GM12878 (cell line): ENCODE data around the gene BMAL2. TPM values are rescaled to one million over a fixed set of nuclear protein-coding genes. Genes with fewer than 3 reads are reported as not detected.

Experiments used
- ATAC-seq: fragments of 200-7000 bp; cut with Tn5 transposase; 3 replicates; pipeline ENCODE4 v1.9.1; 2020; ENCODE audit warnings: mild to moderate bottlenecking, moderate library complexity
- BruUV-seq: library from RNA; stranded (reverse); fragments of 400-500 nt; replicated peaks from 2 replicates; lab custom pipeline; 2021; lab: Mats Ljungman, UMichigan
- CTCF ChIA-PET: fragments of 300-600 bp; sonication (Branson Sonifier 250); formaldehyde crosslinking; extraction: SDS; loops from one replicate; lab custom pipeline; 2021; ENCODE audit warnings: inconsistent platforms; lab: Yijun Ruan, JAX
- POLR2A ChIA-PET: fragments of 350-600 bp; formaldehyde crosslinking; extraction: SDS; loops from one replicate; lab custom pipeline; 2021; ENCODE audit warnings: inconsistent platforms; lab: Charles Lee
- RAD21 ChIA-PET: fragments of 300-600 bp; sonication (Branson Sonifier 250); formaldehyde crosslinking; loops from one replicate; lab custom pipeline; 2023; ENCODE audit warnings: antibody characterized with exemption; ENCODE audit not compliant: unreplicated experiment; lab: Charles Lee
- SMC1A ChIA-PET: fragments of 300-600 bp; sonication (Branson Sonifier 250); formaldehyde crosslinking; loops from one replicate; lab custom pipeline; 2023; ENCODE audit not compliant: unreplicated experiment, uncharacterized antibody; lab: Charles Lee
- DNase-seq: peaks from one replicate; pipeline ENCODE4 v3.0.0-alpha.2; 2011; ENCODE audit warnings: low read depth, low spot score
- FAIRE-seq: peaks from 3 replicates; lab custom pipeline; 2011; peaks lifted over from hg19 to GRCh38; lab: Jason Lieb, UNC
- H2AFZ ChIP-seq: 2 replicates; pipeline ENCODE4 v1.6.0; 2011; ENCODE audit warnings: low read depth, low read length, control low read depth; ENCODE audit not compliant: control insufficient read depth
- H3K27ac ChIP-seq: 2 replicates; pipeline ENCODE4 v1.5.1; 2011; ENCODE audit warnings: control low read depth; ENCODE audit not compliant: control insufficient read depth, insufficient read depth
- H3K27me3 ChIP-seq, 2 experiments: replicated peaks in 1 of 2; 2 replicates each; pipeline versions ENCODE4 v1.6.0 to v1.6.1; 2011; ENCODE audit warnings: low read length in 1 of 2; ENCODE audit not compliant: control insufficient read depth in 2 of 2, insufficient read depth in 2 of 2
- H3K36me3 ChIP-seq, 2 experiments: 2 replicates each; pipeline ENCODE4 v1.5.1; 2011; ENCODE audit warnings: low read length in 1 of 2; ENCODE audit not compliant: control insufficient read depth in 2 of 2, insufficient read depth in 2 of 2
- H3K4me1 ChIP-seq: 2 replicates; pipeline ENCODE4 v1.6.1; 2011; ENCODE audit warnings: mild to moderate bottlenecking, low read length, moderate library complexity, mixed read lengths; ENCODE audit not compliant: control insufficient read depth, insufficient read depth
- H3K4me2 ChIP-seq: 2 replicates; pipeline ENCODE4 v1.6.0; 2011; ENCODE audit warnings: control low read depth; ENCODE audit not compliant: control insufficient read depth, insufficient read depth
- H3K4me3 ChIP-seq: fragments of 200-600 bp; sonication (generic); 2 replicates; pipeline ENCODE4 v1.5.1; 2016
- H3K79me2 ChIP-seq: 2 replicates; pipeline ENCODE4 v1.6.0; 2011; ENCODE audit warnings: low read length; ENCODE audit not compliant: control insufficient read depth, insufficient read depth
- H3K9ac ChIP-seq: 2 replicates; pipeline ENCODE4 v1.8.0; 2011; ENCODE audit warnings: low read length, control low read depth, mixed read lengths; ENCODE audit not compliant: control insufficient read depth, insufficient read depth
- H3K9me3 ChIP-seq: replicated peaks from 3 replicates; pipeline ENCODE4 v1.5.1; 2011; ENCODE audit warnings: mild to moderate bottlenecking, low read length; ENCODE audit not compliant: control insufficient read depth, insufficient read depth
- H4K20me1 ChIP-seq: 2 replicates; pipeline ENCODE4 v1.6.0; 2011; ENCODE audit not compliant: control insufficient read depth, insufficient read depth
- ATF3 ChIP-seq: IDR thresholded peaks from 2 replicates; pipeline ENCODE4 v1.6.1; 2011; ENCODE audit warnings: low read depth, mild to moderate bottlenecking, low read length, moderate library complexity, borderline replicate concordance; ENCODE audit errors: extremely low read depth
- BMI1 ChIP-seq: fragments of 450-650 bp; IDR thresholded peaks from 2 replicates; pipeline ENCODE4 v1.6.1; 2016; ENCODE audit warnings: mild to moderate bottlenecking, moderate library complexity, borderline replicate concordance
- POU2F2 ChIP-seq: IDR thresholded peaks from 3 replicates; pipeline ENCODE4 v1.6.1; 2011; ENCODE audit warnings: low read depth, mild to moderate bottlenecking, low read length, borderline replicate concordance
- SP1 ChIP-seq: IDR thresholded peaks from one replicate; pipeline ENCODE4 v1.6.1; 2011; ENCODE audit warnings: low read depth, low read length
- WGBS: methylation state at CpG from one replicate; pipeline ENCODE4 v1.1.6; 2016; ENCODE audit warnings: low lambda C conversion rate; ENCODE audit not compliant: insufficient replicate concordance, insufficient coverage; ENCODE audit errors: missing lambda C conversion rate; 5-methylcytosine and 5-hydroxymethylcytosine counted together
- in situ Hi-C: fragments of 300-500 bp; cut with MboI; formaldehyde crosslinking; loops from 9 replicates; pipeline ENCODE4 v1.14.3; 2018; ENCODE audit warnings: mixed read lengths
- intact Hi-C: fragments of 100-400 bp; cut with micrococcal nuclease; formaldehyde crosslinking; loops from one replicate; pipeline ENCODE4 v1.14.2; 2022; ENCODE audit not compliant: unreplicated experiment
- polyA plus RNA-seq, 11 experiments: library from polyadenylated mRNA; depleted of rRNA in 4 of 11; unstranded in 6 of 11; stranded (reverse) in 5 of 11; fragments of >200 nt; fragmentation: Nextera tagmentation in 4 of 11; fragmentation: Illumina TruSeq in 1 of 11; extraction: Ambion mirVana in 4 of 11; extraction: Trizol in 1 of 11; gene quantifications; 1 replicate in 1 of 11; 2 replicates in 10 of 11; pipeline versions ENCODE4 v1.2.1 to v1.2.3, GENCODE V29; 2011 to 2016; ENCODE audit warnings: inconsistent platforms in 2 of 11, missing spikeins in 2 of 11, low read depth in 1 of 11
- total RNA-seq, 4 experiments: library from RNA; depleted of rRNA in 3 of 4; stranded (reverse); fragments of >200 nt in 3 of 4; fragmentation: Illumina TruSeq in 1 of 4; extraction: Trizol in 1 of 4; gene quantifications; 2 replicates each; pipeline versions ENCODE4 v1.2.1 to v1.2.3, GENCODE V29; 2013 to 2021

Gene BMAL2
- total and polyA plus RNA-seq, 10 of the 15 experiments (the other 5 are each of a cell fraction or from before 2014, with no cell fraction given), result 7.9 to 53.6 (median 35.5) TPM

GRCh38 chr12:27303139-27304111 is 29.2 kb upstream of the BMAL2 start:
- 100% methylated on average over 3 of the region's 3 CpGs for WGBS
- no peak; the same call in 2 of the 3 replicates for ATAC-seq
- FAIRE-seq, result no peak

More at GRCh38 chr12:27303139-27304111, 29.2 kb upstream of the BMAL2 start:
- H3K27ac ChIP-seq, result no peak overlapping the region
- no peak overlapping the region for H3K4me2 ChIP-seq
- no peaks in the 10 kb centered on the region; the same call in none of the 2 replicates for H3K79me2 ChIP-seq
- H3K9ac ChIP-seq, result no peak overlapping the region
- H3K9me3 ChIP-seq, result peaks cover 2% of the 10 kb centered on the region; the same call in 1 of the 3 replicates
- H3K36me3 ChIP-seq, result peaks cover 9 to 15% of the 10 kb centered on the region in 2 experiments
- SMC1A ChIA-PET, result interaction anchor here (0.8 to 12.2 kb wide), 27 partner anchors 12 to 419 kb away, joined by 3 to 269 read pairs (median 27); partner anchors contain the start of genes BMAL2, MED21 and STK38L
- H2AFZ ChIP-seq, result no peak overlapping the region
- DNase-seq, result no peak
- RAD21 ChIA-PET, result interaction anchor here (1.0 to 11.3 kb wide), 17 partner anchors 8 to 290 kb away, joined by 3 to 282 read pairs (median 34); partner anchors contain the start of genes BMAL2, MED21, STK38L and TM7SF3
- no peaks in the 10 kb centered on the region for H3K27me3 ChIP-seq
- H4K20me1 ChIP-seq, result no peaks in the 10 kb centered on the region
- no peak overlapping the region for H3K4me3 ChIP-seq
- POLR2A ChIA-PET, result interaction anchor here (0.6 to 2.9 kb wide), 11 partner anchors 14 to 288 kb away, joined by 3 to 24 read pairs (median 6); partner anchors contain the start of gene STK38L
- H3K4me1 ChIP-seq, result peaks cover 24% of the 10 kb centered on the region
- CTCF ChIA-PET, result interaction anchor here (0.6 to 8.6 kb wide), 22 partner anchors 8 to 398 kb away, joined by 3 to 294 read pairs (median 4); partner anchors contain the start of genes MED21, STK38L and TM7SF3
- intact Hi-C loops (no loop called here), in situ Hi-C loops (loop anchor here (5.0 kb wide), 1 partner anchor 281 kb away; the partner anchor contains the start of gene MED21)
- no TSS peak for BruUV-seq
- TF ChIP-seq ATF3, result no peak
- no peak for TF ChIP-seq POU2F2
- no peak for TF ChIP-seq BMI1
- no peak for TF ChIP-seq SP1
